ENCODE data around the gene SLC25A1.

DNA sequence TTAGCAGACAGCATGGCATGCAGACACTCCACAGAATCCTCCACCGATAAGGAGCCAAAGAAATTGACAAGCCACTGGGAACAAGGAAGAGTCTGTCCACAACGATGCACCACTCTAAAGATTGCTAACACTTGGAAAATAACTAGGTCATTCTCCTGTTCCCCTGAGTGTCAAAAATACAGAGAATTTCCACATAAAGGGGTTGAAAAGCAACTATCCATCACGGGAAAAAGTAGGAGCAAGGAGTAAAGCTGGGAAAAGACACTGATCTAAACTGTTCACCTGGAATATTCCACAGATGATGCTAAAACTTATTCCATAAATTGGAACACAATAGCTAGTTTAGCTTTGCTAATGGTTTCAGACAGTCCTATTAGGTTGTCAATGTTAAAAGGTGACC, 47.0 kb upstream of the SLC25A1 start:
- TF ChIP-seq, protein P1, sequence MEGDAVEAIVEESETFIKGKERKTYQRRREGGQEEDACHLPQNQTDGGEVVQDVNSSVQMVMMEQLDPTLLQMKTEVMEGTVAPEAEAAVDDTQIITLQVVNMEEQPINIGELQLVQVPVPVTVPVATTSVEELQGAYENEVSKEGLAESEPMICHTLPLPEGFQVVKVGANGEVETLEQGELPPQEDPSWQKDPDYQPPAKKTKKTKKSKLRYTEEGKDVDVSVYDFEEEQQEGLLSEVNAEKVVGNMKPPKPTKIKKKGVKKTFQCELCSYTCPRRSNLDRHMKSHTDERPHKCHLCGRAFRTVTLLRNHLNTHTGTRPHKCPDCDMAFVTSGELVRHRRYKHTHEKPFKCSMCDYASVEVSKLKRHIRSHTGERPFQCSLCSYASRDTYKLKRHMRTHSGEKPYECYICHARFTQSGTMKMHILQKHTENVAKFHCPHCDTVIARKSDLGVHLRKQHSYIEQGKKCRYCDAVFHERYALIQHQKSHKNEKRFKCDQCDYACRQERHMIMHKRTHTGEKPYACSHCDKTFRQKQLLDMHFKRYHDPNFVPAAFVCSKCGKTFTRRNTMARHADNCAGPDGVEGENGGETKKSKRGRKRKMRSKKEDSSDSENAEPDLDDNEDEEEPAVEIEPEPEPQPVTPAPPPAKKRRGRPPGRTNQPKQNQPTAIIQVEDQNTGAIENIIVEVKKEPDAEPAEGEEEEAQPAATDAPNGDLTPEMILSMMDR (IDR thresholded peaks at IDR 0.05) = no peak
- TF ChIP-seq ZFX (IDR thresholded peaks at IDR 0.05; ENCODE audit: borderline replicate concordance) = no peak
